ENCODE results near the gene MED22. TPM values are rescaled to one million over a fixed set of nuclear protein-coding genes. Genes with fewer than 3 reads are reported as not detected.

MED22 gene
- total and polyA plus RNA-seq, 2 of the 8 experiments (the other 6 are each of a cell fraction or from before 2014, with no cell fraction given): 56.4 to 68.4 TPM

DNA sequence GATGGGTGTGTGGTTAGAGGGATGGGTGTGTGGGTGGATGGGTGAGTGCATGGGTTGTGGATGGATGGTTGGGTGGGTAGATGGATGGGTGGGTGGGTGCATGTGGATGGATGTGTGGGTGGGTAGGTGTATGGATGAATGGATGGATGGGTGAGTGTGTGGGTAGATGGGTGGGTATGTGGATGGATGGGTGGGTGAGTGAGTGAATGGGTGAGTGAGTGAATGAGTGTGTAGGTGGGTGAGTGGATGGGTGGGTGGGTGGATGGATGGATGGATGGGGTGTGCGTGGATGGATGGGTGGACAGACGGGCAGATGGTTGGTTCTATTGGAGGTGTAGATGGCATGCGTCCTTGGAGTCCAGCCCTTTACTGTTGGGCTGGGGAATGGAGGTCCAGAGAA lies 45.5 kb upstream of the MED22 start:
- Histone ChIP-seq H2AFZ (ENCODE audit: low read length) (no peak overlapping the region), H3K23me2 (ENCODE audit: low read depth, low read length) (peaks cover 12% of the 10 kb centered on the region; the same call in 1 of the 2 replicates), H3K36me3 (ENCODE audit: control insufficient read depth in 2 of 4, insufficient read depth in 4 of 4, low read length in 3 of 4) (no peaks in the 10 kb centered on the region), H4K91ac (replicated peaks; ENCODE audit: insufficient read length, low read length) (no peak overlapping the region), H3K56ac (replicated peaks; ENCODE audit: insufficient read length, low read depth, low read length) (peak overlapping the region; percentile 32), H2BK120ac (replicated peaks; ENCODE audit: low read depth, low read length) (no peak overlapping the region), H3K4me3 (ENCODE audit: extremely low read depth in 1 of 4, insufficient read depth in 2 of 4, low read depth in 3 of 4, low read length in 4 of 4) (no peak overlapping the region), H3K27me3 (replicated peaks in 1 of 4; ENCODE audit: control insufficient read depth in 3 of 4, extremely low read depth in 1 of 4, insufficient read depth in 3 of 4, low read length in 3 of 4) (no peaks in the 10 kb centered on the region; a peak in 3 of 7 replicates), H3K4ac (replicated peaks; ENCODE audit: insufficient read length, low read depth, low read length) (no peak overlapping the region), H3K4me2 (ENCODE audit: insufficient read depth in 1 of 2, low read depth in 2 of 2, low read length in 2 of 2) (no peak overlapping the region), H2BK5ac (ENCODE audit: low read depth, low read length) (no peak overlapping the region), H3K4me1 (replicated peaks in 1 of 4; ENCODE audit: control insufficient read depth in 3 of 4, insufficient read depth in 4 of 4, low read length in 3 of 4) (no peaks in the 10 kb centered on the region), H3K18ac (ENCODE audit: extremely low read depth, low read length) (no peak overlapping the region), H4K8ac (ENCODE audit: extremely low read depth, insufficient read depth, low read length) (no peak overlapping the region), H3K9me3 (ENCODE audit: insufficient read depth in 2 of 2, low read depth in 1 of 2, low read length in 1 of 2) (peaks cover 4% of the 10 kb centered on the region in 2 experiments; a peak in 1 of 4 replicates), H3K9ac (replicated peaks in 1 of 4; ENCODE audit: extremely low read depth in 1 of 4, low read depth in 3 of 4, low read length in 3 of 4) (no peak overlapping the region), H2BK12ac (ENCODE audit: low read depth, low read length) (no peak overlapping the region), H2AK5ac (ENCODE audit: low read depth, low read length) (no peak overlapping the region), H4K20me1 (replicated peaks in 1 of 2; ENCODE audit: control insufficient read depth in 1 of 2, insufficient read depth in 2 of 2, low read length in 2 of 2) (peaks cover 0 to 2% of the 10 kb centered on the region in 2 experiments), H2BK15ac (ENCODE audit: low read length) (no peak overlapping the region), H3K79me1 (ENCODE audit: low read depth, low read length) (no peaks in the 10 kb centered on the region), H2BK20ac (ENCODE audit: low read length) (no peak overlapping the region), H3K27ac (ENCODE audit: low read depth, low read length) (no peak overlapping the region), H3K14ac (ENCODE audit: insufficient read length) (no peak overlapping the region), H4K5ac (ENCODE audit: insufficient read length, low read depth, low read length) (no peak overlapping the region), H3K23ac (ENCODE audit: insufficient read length) (no peak overlapping the region), H3K79me2 (ENCODE audit: control insufficient read depth in 1 of 2, insufficient read depth in 2 of 2, low read length in 2 of 2) (no peaks in the 10 kb centered on the region)
- DNase-seq (ENCODE audit: low read depth in 1 of 2, low spot score in 2 of 2) (no peak), FAIRE-seq (no peak)
- WGBS, 2 experiments (ENCODE audit: extremely low coverage in 1 of 2, insufficient coverage in 1 of 2, insufficient read length in 1 of 2, insufficient replicate concordance in 2 of 2, low coverage in 1 of 2, low lambda C conversion rate in 2 of 2, missing lambda C conversion rate in 1 of 2): 100% methylated on average over 3 of the region's 3 CpGs; no CpG with 5 or more reads in 1 of the 2 experiments
- TF ChIP-seq, protein P1, sequence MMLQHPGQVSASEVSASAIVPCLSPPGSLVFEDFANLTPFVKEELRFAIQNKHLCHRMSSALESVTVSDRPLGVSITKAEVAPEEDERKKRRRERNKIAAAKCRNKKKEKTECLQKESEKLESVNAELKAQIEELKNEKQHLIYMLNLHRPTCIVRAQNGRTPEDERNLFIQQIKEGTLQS (IDR thresholded peaks at IDR 0.05; ENCODE audit: insufficient read depth, low read depth, low read length): no peak
- no peak for TF ChIP-seq JUND (IDR thresholded peaks at IDR 0.05; ENCODE audit: low read length)
- TF ChIP-seq ZNF274 (IDR thresholded peaks at IDR 0.05; ENCODE audit: borderline replicate concordance, extremely low read depth, low read length): no peak
- no peak for TF ChIP-seq PHF8 (conservative IDR thresholded peaks at IDR 0.05; ENCODE audit: low read depth, low read length)
- no peak for TF ChIP-seq TCF12 (IDR thresholded peaks at IDR 0.05; ENCODE audit: low read depth, low read length)
- no peak for TF ChIP-seq TEAD4 (IDR thresholded peaks at IDR 0.05; ENCODE audit: low read depth, low read length)
- no peak for TF ChIP-seq SUZ12 (IDR thresholded peaks at IDR 0.05; ENCODE audit: low read length)
- TF ChIP-seq, protein P2, sequence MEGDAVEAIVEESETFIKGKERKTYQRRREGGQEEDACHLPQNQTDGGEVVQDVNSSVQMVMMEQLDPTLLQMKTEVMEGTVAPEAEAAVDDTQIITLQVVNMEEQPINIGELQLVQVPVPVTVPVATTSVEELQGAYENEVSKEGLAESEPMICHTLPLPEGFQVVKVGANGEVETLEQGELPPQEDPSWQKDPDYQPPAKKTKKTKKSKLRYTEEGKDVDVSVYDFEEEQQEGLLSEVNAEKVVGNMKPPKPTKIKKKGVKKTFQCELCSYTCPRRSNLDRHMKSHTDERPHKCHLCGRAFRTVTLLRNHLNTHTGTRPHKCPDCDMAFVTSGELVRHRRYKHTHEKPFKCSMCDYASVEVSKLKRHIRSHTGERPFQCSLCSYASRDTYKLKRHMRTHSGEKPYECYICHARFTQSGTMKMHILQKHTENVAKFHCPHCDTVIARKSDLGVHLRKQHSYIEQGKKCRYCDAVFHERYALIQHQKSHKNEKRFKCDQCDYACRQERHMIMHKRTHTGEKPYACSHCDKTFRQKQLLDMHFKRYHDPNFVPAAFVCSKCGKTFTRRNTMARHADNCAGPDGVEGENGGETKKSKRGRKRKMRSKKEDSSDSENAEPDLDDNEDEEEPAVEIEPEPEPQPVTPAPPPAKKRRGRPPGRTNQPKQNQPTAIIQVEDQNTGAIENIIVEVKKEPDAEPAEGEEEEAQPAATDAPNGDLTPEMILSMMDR (IDR thresholded peaks at IDR 0.05; ENCODE audit: control extremely low read depth in 1 of 3, insufficient read depth in 1 of 3, low read depth in 1 of 3, low read length in 3 of 3): no peak
- CTCF ChIA-PET (ENCODE audit: partially characterized antibody): interaction anchor here (1.7 to 5.7 kb wide), 3 partner anchors 8 to 51 kb away, joined by 5 to 52 read pairs (median 15); no protein-coding TSS in a partner anchor
- POLR2A ChIA-PET (ENCODE audit: partially characterized antibody): interaction anchor here (1.3 kb wide), 1 partner anchor 11 kb away, joined by 4 read pairs; no protein-coding TSS in a partner anchor

All from H1 (cell line).